ENCODE data around the gene LDLRAD4.
"Not testable (repeated sequence)": the region's sequence is repeated elsewhere in the genome, so short reads cannot be mapped to it uniquely, and the experiment has no call there.

LDLRAD4 gene

DNA sequence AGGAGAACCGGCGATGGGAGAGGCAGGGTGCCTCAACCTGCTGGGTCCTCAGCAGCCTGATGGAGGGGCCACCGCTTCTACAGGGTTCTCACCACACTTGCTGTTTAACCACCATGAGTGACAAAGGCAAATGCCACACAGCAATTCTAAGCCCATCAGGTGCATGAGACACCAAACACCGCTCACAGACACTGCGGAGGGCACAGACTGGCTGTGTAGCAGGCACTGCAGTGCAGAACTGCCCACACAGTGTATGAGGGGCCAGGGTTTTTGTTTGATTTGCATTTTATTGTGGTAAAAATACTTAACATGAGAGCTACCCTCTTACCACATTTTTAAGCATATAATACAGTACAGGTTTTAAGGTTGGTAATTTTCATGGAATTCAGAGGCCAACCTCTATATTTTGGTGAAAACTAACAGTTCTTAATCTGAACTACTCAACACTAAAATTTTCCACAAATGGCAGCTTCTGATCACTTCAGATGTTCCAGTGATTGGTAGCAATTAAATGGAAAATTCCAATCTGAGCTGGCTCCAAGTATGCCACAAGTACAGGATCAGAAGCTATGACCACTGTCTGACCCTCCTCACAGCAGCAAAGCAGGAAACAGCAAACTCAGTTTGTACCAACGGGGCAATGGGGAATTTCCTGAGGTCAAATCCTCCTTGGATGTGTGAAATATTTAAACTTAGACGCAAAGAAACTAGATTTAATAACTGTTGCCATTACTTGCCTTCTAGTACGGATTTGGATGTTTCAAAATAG, 440.1 kb downstream of the LDLRAD4 start:
- no peak for DNase-seq

DNA sequence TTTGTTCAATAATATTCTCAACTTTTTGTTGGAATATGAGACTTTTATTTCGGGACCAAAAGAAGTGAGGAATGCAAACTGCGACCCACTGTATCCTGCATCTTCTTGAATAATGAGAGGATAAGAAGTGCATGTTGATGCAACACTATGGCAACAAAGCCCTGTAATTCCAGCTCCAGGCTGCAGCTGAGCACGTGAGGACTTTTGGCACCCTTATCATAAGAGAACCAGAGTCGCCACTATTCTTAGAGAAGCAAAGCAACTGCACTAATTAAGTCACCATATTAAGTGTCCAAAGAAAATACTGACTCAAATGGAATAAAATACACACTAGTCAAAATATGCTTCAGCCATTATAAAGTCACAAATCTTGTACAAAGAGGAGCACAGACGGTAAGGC, 441.9 kb downstream of the LDLRAD4 start:
- DNase-seq: no peak

DNA sequence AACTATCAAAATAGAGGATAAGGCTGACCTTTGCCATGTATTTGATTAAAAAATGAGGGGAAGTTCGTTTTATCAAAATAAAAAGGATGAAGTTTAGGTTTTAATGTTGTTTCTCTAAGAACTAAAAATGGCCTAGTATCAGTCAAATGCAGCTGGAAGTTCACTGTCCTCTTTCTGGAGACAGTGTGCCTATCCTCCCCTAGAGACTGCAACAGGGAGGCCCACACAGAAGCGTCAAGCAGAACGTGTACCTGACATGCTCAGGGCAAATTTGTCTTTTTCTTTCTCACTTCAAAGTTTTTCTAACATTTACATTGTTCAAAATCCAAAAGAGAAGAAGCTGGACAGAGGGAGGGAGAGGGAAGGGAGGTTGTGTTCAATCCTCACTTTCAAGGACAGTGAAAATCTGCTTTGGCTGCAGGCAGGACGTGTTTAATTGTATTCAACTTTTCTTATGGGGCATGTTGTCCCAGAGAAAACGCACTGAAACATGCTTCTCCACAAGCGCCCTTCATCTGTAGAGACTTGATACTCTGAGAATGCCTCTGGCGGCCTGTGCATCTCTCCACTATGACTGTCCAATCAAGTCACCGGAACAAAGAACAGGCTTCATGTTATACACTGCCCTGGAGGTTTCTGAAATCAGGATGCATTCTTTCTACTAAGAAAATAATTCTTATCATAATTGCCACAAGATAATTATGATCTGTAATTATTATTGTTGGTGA, 442.7 kb downstream of the LDLRAD4 start:
- no peak for DNase-seq

DNA sequence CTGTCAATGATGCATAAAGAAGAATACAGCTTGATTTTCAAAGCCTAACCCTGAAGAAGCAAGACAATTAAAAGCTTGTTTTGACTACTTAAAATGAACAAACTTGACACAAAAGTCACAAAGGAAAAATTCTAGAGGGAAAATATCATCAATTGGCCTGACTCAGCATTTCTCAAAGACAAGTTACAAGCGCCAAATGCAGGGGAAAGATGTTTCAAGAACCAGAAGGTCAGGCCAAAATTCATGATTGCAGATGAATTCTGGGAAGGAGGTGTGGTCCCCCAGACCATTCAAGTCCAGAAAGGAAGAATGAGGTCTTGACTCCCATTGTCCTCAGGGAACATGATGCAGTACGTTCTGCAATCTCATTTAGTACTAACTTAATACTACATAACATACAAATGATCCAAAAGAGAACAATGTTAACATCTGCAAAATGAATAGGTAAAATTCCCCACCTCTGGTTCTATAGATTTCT, 443.3 kb downstream of the LDLRAD4 start:
- DNase-seq: no peak

DNA sequence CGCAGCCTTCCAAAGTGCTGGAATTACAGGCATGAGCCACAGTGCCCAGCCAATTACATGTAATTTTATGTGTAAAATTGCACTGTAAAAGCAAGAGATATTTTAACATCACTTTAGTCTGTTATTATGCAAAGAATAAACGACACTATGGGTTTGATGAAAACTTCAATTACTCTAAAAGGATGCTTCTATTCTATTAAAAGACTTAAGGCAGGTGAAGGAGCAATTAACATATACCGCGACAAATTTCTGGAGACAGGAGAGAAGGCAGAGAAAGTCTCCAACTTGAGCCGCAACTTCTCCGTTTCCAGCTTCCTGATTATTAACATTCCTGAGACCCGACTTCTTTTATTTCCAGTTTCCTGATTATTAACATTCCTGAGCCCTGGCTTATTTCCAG, 454.1 kb downstream of the LDLRAD4 start:
- DNase-seq: no peak

DNA sequence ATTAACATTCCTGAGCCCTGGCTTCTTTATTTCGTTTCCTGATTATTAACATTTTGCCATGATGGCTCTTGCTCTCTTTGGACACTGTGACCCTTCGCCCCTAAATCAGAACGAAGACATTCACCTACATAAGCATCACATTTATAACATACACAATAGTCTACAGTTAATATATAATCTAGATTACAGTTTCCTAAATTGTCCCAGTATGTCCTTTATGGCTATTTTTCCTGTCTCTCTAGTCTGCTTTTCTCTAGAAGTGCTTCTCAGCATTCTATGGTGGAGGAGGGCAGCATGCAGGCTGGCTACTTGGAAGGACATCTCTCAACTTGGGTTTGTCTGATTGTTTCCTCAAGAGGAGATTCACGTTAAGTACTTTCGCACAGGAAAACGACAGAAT, 457.9 kb downstream of the LDLRAD4 start:
- no peak for DNase-seq

DNA sequence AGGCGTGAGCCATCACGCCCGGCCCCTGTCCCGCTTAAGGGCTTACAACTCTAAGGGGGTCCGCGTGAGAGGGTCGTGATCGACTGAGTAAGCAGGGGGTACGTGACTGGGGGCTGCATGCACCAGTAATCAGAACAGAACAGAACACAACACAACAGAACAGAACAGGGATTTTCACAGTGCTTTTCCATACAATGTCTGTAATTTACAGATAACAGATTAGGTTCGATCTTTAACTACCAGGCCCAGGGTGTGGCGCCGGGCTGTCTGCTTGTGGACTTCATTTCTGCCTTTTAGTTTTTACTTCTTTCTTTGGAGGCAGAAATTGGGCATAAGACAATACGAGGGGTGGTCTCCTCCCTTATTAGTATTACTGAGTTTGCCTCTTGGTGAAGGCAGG, 458.8 kb downstream of the LDLRAD4 start:
- DNase-seq: not testable (repeated sequence)

DNA sequence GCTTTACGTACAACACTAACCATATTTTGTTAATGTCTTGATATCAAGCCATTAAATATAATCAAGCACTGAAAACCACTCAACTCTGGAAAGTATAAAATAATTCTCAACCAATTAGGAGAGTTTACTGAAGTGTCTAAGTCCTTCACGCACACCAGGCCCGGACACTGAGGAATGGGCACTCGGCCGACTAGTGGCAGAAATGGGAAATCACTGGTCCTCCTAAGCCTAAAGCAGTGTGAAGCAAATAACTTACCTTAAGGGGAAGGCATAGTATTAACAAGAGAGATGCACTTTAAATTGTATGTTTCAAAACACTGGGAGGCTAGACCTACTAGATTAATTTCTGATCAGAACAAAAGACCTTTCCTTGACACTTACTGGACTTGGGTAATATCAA, 462.1 kb downstream of the LDLRAD4 start:
- DNase-seq: no peak

DNA sequence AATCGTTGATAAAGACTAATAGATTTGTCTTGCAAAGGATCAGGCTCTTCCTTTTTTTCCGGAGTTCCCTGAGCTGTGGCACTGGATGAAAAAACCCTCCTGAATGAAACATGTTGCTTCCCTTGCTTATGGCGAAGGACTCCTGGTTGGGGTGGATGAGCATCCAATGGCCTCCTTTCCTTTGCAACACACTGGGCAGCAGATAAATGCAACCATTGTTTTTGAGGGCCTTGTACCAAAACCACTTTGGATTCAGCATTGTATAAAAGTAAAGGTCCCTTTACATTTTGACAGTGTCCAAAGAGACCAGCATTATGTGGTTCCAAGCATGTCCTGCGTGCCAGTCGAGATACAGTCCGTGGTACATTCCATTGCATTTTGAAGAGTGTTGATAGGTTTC, 463.1 kb downstream of the LDLRAD4 start:
- DNase-seq: no peak

DNA sequence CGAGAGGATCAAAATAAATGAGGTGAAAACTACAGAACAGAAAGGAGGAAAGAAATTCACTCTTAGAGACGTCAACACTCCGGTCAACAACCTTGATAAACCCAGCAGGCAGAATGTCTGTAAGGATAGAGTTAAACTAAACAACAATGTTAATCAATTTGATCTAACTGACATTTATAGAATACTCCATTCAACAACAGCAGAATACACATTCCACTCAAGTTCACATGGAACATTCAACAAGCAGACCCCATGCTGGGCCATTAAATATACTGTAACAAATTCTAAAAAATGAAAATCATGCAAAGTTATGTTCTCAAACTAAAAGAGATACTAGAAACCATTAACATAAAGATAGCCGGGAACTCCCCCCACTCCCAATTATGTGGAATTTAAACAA, 466.0 kb downstream of the LDLRAD4 start:
- DNase-seq: no peak

DNA sequence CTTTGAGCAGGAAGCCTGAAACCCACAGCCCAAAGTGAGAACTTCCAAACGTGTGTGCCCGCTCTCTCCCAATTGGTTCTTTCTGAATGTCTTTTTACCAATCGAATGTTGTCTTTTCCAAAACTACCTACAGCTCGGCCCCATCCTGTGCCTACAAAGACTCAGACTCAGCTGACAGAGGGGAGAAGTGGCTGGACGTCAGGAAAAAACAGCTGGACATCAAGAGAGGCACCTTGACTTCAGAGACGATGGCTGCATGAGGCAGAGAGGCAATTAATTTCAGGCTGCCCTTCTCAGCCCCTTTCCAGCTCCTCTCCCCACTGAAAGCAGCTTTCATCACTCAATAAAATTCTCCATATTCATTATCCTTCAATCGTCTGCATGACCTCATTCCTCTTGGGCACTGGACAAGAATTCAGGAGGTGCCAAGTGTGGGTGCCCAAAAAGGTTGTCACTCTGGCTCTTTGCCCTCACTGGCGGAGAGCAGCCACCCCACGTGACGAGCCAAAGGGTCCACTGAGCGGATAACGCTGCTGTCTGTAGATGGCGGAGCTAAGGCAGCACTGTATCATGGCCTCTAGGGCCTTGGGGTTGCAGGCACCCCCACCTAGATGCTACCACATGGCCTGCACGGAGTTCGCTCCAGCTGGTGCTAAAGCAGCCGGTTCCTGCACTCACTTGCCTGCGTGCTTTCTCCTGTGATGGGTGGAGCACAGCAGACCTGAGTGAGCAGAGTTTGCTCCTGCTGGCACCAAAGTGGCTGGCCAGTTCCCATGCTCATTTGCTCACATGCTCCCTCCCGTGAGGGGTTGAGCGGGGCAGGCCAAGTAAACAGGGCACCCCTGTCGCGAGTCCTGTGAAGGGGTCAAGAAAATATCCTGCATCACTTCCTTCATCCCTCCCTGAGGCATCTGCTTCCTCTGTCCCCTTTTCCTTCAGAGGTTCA, 469.9 kb downstream of the LDLRAD4 start:
- DNase-seq: no peak

DNA sequence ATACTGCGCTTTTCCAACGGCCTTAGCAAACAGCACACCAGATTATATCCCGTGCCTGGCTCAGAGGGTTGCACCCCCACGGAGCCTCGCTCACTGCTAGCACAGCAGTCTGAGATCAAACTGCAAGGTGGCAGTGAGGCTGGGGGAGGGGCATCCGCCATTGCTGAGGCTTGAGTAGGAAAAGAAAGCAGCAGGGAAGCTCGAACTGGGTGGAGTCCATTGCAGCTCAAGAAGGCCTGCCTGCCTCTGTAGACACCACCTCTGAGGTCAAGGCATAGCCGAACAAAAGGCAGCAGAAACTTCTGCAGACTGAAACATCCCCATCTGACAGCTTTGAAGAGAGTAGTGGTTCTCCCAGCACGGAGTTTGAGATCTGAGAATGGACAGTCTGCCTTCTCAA, 471.5 kb downstream of the LDLRAD4 start:
- not testable (repeated sequence) for DNase-seq

DNA sequence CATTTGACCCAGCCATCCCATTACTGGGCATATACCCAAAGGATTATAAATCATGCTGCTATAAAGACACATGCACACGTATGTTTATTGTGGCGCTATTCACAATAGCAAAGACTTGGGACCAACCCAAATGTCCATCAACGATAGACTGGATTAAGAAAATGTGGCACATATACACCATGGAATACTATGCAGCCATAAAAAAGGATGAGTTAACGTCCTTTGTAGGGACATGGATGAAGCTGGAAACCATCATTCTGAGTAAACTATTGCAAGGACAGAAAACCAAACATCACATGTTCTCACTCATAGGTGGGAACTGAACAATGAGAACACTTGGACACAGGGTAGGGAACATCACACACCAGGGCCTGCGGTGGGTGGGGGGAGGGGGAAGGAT, 476.8 kb downstream of the LDLRAD4 start:
- not testable (repeated sequence) for DNase-seq

DNA sequence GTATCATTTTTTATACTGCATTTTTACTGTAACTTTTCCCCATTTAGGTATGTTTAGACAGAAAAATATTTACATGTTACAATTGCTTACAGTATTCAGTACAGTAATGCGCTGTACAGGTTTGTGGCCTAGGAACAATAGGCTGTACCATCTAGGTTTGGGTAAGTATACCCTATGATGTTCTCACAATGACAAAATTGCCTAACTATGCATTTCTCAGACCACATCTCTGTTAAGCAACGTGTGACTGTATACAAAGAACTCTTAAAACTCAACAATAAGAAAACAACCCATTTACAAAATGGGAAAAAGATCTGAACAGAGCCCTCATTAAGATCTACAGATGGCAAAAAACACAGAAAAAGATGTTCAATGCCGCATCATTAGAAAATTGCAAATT, 478.4 kb downstream of the LDLRAD4 start:
- no peak for DNase-seq

DNA sequence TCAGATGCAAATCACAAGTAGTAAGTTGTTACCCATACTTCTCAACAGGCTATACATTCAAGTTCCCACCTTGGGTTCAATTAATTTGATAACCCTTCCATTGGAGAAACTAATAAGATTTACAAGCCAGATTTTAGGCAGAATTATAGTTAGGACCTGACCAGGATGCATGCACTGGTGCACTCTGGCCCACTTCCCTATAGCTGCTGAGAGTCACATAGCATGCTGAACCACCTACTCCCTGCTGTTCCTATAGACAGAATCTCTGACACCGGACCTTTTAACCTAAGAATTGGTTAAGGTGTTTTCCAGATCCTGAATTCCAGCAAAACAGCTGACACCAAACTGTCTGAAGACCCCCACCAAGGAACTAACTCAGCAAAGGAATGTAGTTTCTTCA, 481.6 kb downstream of the LDLRAD4 start:
- DNase-seq: no peak

Measured in activated naive CD4-positive, alpha-beta T cell (primary cell).